GM19239 (cell line): Measurements from ENCODE around the gene TSPAN18.

Experiments used
- DNase-seq: peaks from one replicate; pipeline ENCODE4 v3.0.0; 2011; ENCODE audit warnings: low spot score; ENCODE audit not compliant: insufficient read length
- FAIRE-seq: peaks from 2 replicates; lab custom pipeline; 2011; peaks lifted over from hg19 to GRCh38; lab: Jason Lieb, UNC

TSPAN18 gene

DNA sequence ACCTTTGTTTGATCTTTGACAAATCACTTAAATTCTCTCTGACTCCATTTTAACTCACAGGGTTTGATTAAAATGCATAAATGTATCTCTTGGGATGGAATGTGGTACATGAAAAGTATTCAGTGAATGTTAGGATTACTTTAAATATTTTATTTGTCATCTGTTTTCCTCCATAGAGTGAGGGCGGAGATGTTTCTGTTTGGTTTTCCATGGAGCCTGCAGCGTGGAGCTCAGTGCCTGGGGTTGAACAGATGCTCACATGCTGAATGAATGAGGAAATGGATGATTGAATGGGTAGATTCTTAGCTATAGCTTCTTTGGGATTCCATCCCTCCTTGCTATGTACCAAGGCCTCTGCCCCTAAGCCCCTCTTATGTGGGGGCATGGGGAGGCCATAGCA is 10.0 kb downstream of the TSPAN18 start:
- DNase-seq (no peak), FAIRE-seq (no peak)

DNA sequence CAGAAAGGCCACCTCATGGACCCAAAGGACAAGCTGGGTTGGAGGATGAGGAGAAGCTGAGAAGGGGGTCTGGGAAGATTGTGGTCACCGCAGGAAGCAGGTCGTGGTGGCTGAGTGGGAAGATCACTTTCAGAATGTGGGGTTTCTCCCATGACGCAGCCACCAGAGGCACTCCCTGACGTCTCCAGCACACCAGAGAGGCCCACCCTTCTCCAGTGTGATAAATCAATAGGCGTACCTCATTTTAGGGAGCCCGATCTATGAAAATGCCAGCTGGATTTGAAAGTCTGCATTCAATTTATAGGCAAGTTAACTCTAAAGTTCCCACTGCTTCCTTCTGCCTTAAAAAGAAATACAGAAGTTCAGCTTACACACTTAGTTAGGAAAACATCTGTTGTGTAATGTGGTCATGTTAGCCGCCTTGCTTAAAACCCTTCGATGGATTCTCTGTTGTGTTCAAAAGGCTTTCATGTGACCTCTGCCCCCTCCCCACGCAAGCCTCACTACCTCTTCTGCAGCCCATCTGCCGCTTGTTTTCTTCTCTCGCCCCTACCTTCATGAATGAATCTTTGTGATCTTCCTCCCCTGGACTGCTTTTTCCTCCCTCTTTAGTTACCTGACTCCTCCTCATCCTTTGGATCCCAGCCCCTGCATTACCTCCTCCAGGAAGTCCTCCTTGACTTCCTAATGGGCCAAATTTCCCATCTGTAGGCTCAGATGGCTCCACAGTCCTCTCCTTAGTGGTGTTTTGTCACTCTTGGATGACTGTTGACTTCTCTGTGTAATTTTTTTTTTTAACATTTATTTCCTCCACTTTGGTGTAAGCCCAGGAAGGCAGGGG is 10.7 kb downstream of the TSPAN18 start:
- FAIRE-seq, result no peak
- no peak for DNase-seq

GRCh38 chr11:44738791-44739190 is 12.0 kb downstream of the TSPAN18 start:
- no peak for FAIRE-seq
- DNase-seq, result no peak

DNA sequence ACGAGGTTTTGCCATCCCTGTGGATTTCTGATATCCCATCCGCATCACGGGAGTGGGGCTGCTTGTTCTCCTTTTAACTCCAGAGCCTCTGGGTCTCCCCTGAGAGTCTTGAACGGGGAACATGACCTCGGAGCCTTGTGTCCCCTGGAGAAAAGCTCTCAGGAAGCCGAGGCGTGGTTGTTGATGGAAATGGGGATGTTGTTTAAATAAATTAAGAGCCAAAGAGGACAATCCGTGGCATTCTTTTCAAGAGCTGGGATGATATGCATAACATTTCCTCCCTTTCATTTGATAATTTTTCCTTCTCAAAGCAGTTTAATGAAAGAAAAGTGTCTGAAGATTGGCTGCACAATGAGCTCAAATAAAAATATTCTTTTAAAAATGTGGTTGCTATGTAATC is 14.2 kb downstream of the TSPAN18 start:
- no peak for FAIRE-seq
- DNase-seq, result no peak

DNA sequence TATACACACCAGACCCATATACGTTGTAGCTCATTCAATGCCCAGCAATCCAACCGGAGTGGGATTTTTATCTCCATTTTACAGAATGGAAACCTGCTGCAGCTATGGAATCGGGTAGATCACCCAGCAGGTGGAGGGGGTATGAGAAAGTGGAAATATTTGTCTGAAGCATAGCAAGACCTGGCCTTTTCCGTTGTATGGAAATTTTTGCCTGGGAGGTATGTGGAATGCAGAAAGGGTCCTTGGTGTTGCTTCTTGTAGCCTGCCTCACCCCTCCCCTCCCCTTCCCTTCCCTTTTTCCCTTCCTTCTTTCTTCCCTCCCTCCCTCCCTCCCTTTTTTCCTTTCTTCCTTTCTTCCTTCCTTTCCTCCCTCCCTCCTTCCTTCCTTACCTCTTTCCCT is 15.2 kb downstream of the TSPAN18 start:
- DNase-seq, result no peak

DNA sequence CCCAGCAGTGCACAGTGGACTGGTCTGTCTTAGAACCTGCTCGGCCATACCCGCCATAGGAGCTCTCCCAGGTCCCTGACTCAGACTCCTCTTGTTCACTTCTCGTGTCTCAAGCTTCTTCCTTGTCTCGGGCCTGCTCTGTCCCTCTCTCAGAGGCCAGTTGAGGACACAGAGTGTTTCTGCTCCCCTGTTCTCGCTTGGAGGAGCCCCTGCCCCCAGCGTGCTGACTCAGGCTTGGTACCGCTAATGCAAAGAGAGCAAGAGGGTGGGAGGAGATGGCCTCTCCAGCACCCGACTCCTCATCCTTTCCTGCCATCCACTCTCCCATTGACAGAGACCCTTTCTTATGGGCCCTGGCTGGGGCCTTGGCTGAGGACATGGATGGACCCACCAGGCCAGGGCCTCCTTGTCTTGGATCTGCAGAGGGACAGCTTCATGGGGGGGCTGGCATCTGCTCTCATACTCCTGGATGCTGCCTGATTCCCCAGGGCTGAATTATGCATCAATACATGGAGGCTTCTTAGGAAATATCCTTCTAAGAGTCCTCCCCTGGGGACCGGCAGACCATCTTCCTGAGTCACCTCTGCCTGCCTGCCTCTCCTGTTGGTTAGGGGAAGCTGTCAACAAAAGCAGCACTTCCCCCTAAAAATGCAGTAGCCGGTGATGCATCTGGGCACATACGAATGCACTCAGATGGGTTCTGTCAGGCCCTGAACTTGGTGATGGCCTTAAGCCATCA is 15.9 kb downstream of the TSPAN18 start:
- no peak for FAIRE-seq

More for the DNA sequence above, 15.2 kb downstream of the TSPAN18 start:
- FAIRE-seq, result no peak

DNA sequence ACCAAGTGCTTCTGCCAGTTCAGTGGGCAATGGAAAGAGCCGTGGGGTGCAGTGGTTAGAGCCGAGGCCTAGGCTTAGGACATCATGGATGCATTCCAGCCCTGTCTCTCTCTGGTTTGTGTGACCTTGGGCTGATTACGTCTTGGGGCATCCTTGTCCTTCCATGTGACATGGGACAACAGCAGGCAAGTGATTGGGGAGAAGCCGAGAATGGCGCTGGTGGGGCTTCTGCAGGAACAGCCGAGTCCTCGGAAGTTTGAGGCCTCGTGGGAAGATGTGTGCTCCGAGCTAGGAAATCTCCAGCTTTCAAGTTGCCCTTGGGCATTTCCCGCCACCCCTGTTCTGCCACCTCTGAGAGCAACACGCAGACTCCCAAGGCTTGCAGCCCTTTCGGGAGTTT is 16.6 kb downstream of the TSPAN18 start:
- DNase-seq (no peak), FAIRE-seq (no peak)

More for the DNA sequence above, 15.9 kb downstream of the TSPAN18 start:
- DNase-seq, result no peak

GRCh38 chr11:44743959-44744557 is 17.3 kb downstream of the TSPAN18 start:
- DNase-seq (no peak), FAIRE-seq (no peak)

- DNase-seq (no peak), FAIRE-seq (no peak)
Observed at GRCh38 chr11:44746894-44747293, 20.1 kb downstream of the TSPAN18 start.

DNA sequence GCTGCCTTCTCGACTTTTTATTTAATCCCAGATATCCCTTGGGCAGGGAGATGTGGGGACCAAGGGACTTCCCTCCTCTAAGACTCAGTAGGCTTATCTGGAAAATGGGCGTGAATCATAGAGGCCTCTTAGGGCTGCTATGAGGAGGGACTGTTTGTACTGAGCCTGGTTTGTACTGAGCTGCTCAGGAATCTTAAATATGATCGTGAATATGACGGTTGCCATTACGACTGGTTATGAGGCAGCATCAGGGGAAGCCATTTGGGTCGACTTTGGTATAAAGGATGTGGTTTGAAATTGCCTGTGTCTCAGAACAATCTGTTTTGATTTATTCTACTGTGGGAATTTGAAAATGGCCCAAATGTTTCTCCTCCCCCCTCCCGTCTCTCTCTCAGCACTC is 20.6 kb downstream of the TSPAN18 start:
- DNase-seq (no peak), FAIRE-seq (no peak)

DNA sequence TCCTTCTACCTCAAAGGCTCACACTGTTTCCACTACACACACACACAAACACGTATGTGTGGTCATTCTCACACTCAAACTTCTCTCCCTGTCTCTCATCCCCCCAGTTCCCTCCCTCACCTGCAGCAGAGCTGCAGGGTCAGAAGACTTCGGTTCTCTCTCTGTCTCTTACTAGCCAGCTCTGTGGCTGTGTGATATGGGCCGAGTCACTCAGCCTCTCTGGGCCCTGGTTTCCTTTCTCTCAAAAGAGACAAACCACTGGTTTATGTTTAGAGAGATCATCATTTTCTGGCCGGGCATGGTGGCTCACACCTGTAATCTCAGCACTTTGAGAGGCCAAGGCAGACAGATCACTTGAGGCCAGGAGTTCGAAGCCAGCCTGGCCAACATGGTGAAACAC is 21.1 kb downstream of the TSPAN18 start:
- DNase-seq (no peak), FAIRE-seq (no peak)

DNA sequence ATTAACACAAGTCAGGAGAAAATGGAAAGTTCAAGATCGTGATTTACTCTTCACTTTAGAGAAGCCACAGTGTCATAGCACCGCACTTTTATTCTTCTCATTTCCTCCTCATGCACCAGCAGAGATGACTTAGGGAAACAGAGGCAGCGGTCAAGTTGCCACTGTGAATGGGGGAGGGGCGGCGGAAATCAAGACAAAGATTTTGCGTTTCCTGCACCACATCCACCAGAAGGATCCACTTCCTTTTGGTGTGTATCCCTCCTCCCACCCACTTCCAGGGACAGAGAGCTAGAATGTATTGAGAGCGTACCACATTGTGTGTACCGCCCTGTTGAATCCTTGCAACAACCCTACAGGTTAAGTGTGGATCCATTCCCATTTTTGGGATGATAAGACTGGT is 21.8 kb downstream of the TSPAN18 start:
- FAIRE-seq (no peak), DNase-seq (no peak)

DNA sequence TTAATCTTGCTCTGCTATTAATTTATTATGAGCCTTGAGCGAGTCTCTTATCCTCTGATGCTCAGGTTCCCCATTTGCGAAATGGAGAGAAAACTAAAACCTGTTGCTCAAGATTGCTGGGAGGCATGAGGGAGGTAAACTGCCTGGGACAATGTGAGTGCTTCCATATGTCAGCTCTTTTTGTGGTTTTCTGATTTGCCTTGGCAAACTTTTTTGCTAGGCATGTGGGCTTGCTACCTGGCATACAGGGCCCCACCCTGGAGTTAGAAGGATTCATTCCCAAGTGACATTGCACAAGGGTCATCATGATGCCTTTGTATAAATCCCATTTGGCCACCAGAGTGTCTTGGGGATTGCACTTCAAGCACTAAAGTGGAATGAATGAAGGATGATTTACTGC is 22.4 kb downstream of the TSPAN18 start:
- FAIRE-seq (no peak), DNase-seq (no peak)

DNA sequence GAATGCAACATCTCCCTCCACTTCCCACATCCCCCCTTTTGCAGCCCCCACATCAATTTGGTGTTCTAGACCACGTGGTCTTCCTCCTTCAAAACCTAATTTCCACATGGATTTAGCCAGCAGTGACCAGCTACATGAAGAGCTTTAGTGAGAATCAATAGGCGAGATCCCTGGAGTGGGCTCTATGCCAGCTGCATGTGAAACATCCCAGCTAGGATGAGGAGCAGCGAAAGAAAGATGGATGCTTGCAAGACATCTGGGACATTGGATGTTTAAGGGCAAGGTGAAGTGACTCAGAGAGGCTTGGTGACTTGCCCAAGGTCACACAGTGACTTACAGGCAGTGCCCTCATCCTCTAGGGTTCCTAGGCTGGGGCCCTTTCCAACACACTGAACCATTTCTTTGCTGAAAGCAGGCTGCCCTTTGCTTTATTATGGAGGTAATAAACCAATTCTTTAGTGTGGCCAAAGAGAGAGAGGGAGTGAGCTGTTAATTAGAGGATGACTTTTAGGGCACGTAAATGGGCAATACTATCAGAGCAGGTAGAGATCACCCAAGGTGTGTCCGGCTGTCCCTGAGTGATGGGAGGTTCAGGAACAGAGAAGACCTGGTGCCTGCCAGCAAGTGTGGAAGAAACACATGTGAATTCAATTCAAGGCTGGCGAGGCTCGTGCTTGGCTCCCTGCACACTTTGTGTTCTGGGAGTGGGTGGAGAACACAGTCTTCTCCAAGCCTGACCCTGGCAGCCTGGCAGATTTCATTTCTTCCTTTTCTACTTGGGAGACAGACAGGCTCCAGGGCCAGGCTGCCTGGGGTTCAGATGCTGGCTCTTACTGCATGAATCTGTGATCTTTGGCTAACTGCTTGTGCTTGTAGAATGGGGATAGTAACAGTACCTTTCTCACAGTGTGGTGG is 24.0 kb downstream of the TSPAN18 start:
- FAIRE-seq, result no peak
- DNase-seq, result no peak

GRCh38 chr11:44752300-44752699 is 25.5 kb downstream of the TSPAN18 start:
- FAIRE-seq (no peak), DNase-seq (no peak)

DNA sequence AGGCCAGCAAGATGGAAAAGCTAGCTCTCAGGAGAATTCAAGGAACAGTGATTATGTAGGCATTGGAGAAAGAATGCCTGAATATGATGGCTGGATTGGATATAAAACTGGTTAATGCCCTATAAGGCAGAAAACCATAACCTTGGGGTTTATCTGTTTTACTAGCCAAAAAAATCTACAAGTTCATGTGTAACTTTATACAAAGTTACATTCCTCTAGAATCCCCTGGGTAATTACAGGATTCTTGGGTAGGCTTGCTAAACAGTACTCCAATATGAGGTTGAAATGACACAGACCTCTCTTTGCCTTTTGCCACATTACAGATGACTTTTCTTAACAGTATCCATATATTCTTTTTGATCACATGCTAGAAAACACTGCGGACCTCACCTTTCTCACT is 26.0 kb downstream of the TSPAN18 start:
- no peak for FAIRE-seq

GRCh38 chr11:44753961-44754645 is 27.3 kb downstream of the TSPAN18 start:
- FAIRE-seq (no peak), DNase-seq (no peak)

More for the DNA sequence above, 26.0 kb downstream of the TSPAN18 start:
- DNase-seq, result no peak

GRCh38 chr11:44754876-44755555 is 28.3 kb downstream of the TSPAN18 start:
- no peak for FAIRE-seq
- DNase-seq, result no peak
